T-helper 9 cell (primary cell): ENCODE results near the gene LEAP2.

ENCODE experiments used
- DNase-seq: peaks from one replicate; pipeline ENCODE4 v3.0.0-alpha.2; 2020

The LEAP2 gene

GRCh38 chr5:132883261-132883834 is 9.9 kb downstream of the LEAP2 start:
- no peak for DNase-seq

GRCh38 chr5:132884548-132884947 is 11.1 kb downstream of the LEAP2 start:
- no peak for DNase-seq

- no peak for DNase-seq
Observed at GRCh38 chr5:132886064-132886823, 12.8 kb downstream of the LEAP2 start.

- DNase-seq = no peak
Observed at GRCh38 chr5:132887283-132887682, 13.8 kb downstream of the LEAP2 start.

- no peak for DNase-seq
Observed at GRCh38 chr5:132889501-132889900, 16.0 kb downstream of the LEAP2 start.

- no peak for DNase-seq
Observed at GRCh38 chr5:132890817-132891216, 17.3 kb downstream of the LEAP2 start.

- DNase-seq = no peak
Observed at GRCh38 chr5:132895719-132896305, 22.3 kb downstream of the LEAP2 start.

GRCh38 chr5:132896685-132897084 is 23.2 kb downstream of the LEAP2 start:
- DNase-seq = no peak

- no peak for DNase-seq
Observed at GRCh38 chr5:132898094-132898493, 24.6 kb downstream of the LEAP2 start.

GRCh38 chr5:132901036-132901435 is 27.6 kb downstream of the LEAP2 start:
- no peak for DNase-seq

- no peak for DNase-seq
Observed at GRCh38 chr5:132901730-132902129, 28.3 kb downstream of the LEAP2 start.

GRCh38 chr5:132905938-132906337 is 32.5 kb downstream of the LEAP2 start:
- no peak for DNase-seq

- DNase-seq = no peak
Observed at GRCh38 chr5:132907161-132907560, 33.7 kb downstream of the LEAP2 start.

- no peak for DNase-seq
Observed at GRCh38 chr5:132909702-132910101, 36.2 kb downstream of the LEAP2 start.

- no peak for DNase-seq
Observed at GRCh38 chr5:132915681-132916080, 42.2 kb downstream of the LEAP2 start.

GRCh38 chr5:132916086-132916485 is 42.6 kb downstream of the LEAP2 start:
- DNase-seq = no peak
